Epidermal melanocyte (primary cell): ENCODE measurements around the gene SH3BP5.

ENCODE experiments used
- DNase-seq: peaks from one replicate; pipeline ENCODE4 v3.0.0; 2011; ENCODE audit warnings: low spot score; ENCODE audit not compliant: insufficient read length

Gene SH3BP5

GRCh38 chr3:15206662-15207576 lies 125.5 kb downstream of the SH3BP5 start:
- no peak for DNase-seq

DNA sequence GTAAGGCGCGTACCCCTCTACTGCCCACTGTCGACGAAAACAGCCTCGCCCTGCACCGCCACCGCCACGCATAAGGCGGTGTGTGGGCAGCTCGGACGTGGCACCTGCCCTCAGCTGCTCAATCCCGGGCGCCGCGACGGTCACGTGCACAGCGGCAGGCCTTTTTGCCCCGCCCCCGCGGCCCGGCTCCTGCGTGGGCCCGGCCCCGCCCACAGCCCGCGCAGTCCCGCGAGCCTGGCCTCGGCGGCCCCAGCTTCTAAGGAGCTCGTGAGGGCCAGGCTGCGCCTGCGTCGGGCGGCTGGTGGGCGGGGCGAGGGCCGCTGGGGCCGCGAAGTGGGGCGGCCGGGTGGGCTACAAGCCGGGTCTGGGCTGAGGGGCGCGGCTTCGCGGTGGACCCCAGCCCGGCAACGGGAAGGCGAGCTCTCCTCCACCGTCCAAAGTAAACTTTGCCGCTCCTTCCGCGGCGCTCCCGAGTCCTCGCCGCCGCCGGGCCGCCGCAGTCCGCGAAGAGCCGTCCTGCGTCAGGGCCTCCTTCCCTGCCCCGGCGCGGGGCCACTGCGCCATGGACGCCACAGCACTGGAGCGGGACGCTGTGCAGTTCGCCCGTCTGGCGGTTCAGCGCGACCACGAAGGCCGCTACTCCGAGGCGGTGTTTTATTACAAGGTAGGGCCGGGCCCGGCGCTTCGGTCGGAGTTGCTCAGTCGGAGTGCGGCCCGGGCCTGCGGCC lies 126.3 kb downstream of the SH3BP5 start, which contains the start of gene CAPN7:
Gene CAPN7, plus strand, starts transcription at position 313 of the 728 bp plus-strand sequence. Its CDS starts 250 bp downstream, at position 563.
- peak; percentile 84 for DNase-seq

DNA sequence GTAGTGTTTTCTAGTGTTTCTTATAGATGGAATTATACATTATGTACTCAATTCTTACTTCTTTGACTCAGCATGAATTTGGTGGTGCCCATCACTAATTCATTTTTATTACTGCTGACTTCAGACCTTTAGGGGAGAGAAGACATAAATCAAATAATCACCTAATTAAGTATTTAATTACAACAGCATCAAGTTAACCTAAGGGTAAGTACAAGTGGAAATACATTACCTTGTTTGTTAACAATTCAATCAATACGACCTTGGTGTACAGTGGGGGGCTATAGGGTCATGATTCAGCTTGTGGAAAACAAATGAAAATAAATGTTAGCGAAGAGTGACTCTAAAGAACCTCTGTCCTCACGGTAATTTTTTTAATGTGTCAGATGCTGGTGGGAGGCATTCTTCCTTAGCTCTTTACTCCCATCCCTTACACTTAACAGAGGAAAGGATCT lies 126.9 kb downstream of the SH3BP5 start:
- DNase-seq: no peak
